HCT116 (cell line): ENCODE data around the gene MCOLN3. TPM values are rescaled to one million over a fixed set of nuclear protein-coding genes. Genes with fewer than 3 reads are reported as not detected.

Experiments
- ATAC-seq: fragments of 200-7000 bp; cut with Tn5 transposase; 2 replicates; pipeline ENCODE4 v1.9.1; 2020; ENCODE audit warnings: mild to moderate bottlenecking, moderate library complexity
- BruUV-seq: library from RNA; stranded (reverse); fragments of 400-500 nt; replicated peaks from 2 replicates; lab custom pipeline; 2021; lab: Mats Ljungman, UMichigan
- CTCF ChIA-PET: fragments of 300-600 bp; sonication (Branson Sonifier 250); formaldehyde crosslinking; loops from one replicate; lab custom pipeline; 2021; ENCODE audit warnings: antibody characterized with exemption; lab: Charles Lee
- POLR2A ChIA-PET: fragments of 300-600, 350-600 bp; sonication (Branson Sonifier 250); formaldehyde crosslinking; loops from one replicate; lab custom pipeline; 2021; ENCODE audit warnings: antibody characterized with exemption; lab: Charles Lee
- RAD21 ChIA-PET, 2 experiments: fragments of 300-600 bp; sonication (Branson Sonifier 250); formaldehyde crosslinking; loops; one replicate each; lab custom pipeline; 2023; ENCODE audit warnings: low total read pairs in 2 of 2; ENCODE audit not compliant: uncharacterized antibody in 2 of 2, unreplicated experiment in 2 of 2, low non-redundant PET in 1 of 2; lab: Charles Lee
- DNase-seq: peaks from one replicate; pipeline ENCODE4 v3.0.0-alpha.2; 2010; ENCODE audit warnings: low read depth, low spot score
- H2AFZ ChIP-seq: fragments of 200-600 bp; shearing (Covaris generic), sonication (generic); 2 replicates; pipeline ENCODE4 v1.6.1; 2017; ENCODE audit warnings: low read depth, mixed run types, mixed read lengths, antibody characterized with exemption, low read length; ENCODE audit not compliant: poor library complexity, severe bottlenecking
- H3K27ac ChIP-seq: 2 replicates; pipeline ENCODE4 v1.5.1; 2012; ENCODE audit warnings: low read depth, low read length
- H3K27me3 ChIP-seq: fragments of 200-600 bp; sonication (generic); 2 replicates; pipeline ENCODE4 v1.6.1; 2016; ENCODE audit warnings: mixed run types, low read length, mixed read lengths; ENCODE audit not compliant: insufficient read depth
- H3K36me3 ChIP-seq, 2 experiments: fragments of 200-500 bp in 1 of 2; fragments of 200-600 bp in 1 of 2; sonication (Bioruptor generic) in 1 of 2; sonication (generic) in 1 of 2; 2 replicates each; pipeline versions ENCODE4 v1.5.1 to v1.6.1; 2014 to 2016; ENCODE audit warnings: low read length in 2 of 2, inconsistent platforms in 1 of 2, mixed read lengths in 1 of 2, mixed run types in 1 of 2; ENCODE audit not compliant: insufficient read depth in 2 of 2, control insufficient read depth in 1 of 2
- H3K4me1 ChIP-seq, 2 experiments: fragments of 200-600 bp in 1 of 2; sonication (generic) in 1 of 2; 2 replicates each; pipeline versions ENCODE4 v1.5.1 to v1.6.1; 2012 to 2017; ENCODE audit warnings: low read length in 2 of 2, inconsistent platforms in 1 of 2, mild to moderate bottlenecking in 1 of 2, mixed read lengths in 1 of 2, mixed run types in 1 of 2, moderate library complexity in 1 of 2; ENCODE audit not compliant: insufficient read depth in 2 of 2, control insufficient read depth in 1 of 2
- H3K4me2 ChIP-seq: fragments of 200-600 bp; sonication (generic); 2 replicates; pipeline ENCODE4 v1.6.1; 2017; ENCODE audit warnings: mixed run types, low read length, mixed read lengths
- H3K4me3 ChIP-seq, 2 experiments: fragments of 200-600 bp in 1 of 2; sonication (generic) in 1 of 2; replicated peaks in 1 of 2; 2 replicates each; pipeline ENCODE4 v1.5.1; 2011 to 2016; ENCODE audit warnings: low read length in 2 of 2, control low read depth in 1 of 2, low read depth in 1 of 2, mild to moderate bottlenecking in 1 of 2, mixed read lengths in 1 of 2, mixed run types in 1 of 2
- H3K79me2 ChIP-seq: fragments of 200-600 bp; sonication (generic); 2 replicates; pipeline ENCODE4 v1.6.1; 2017; ENCODE audit warnings: mild to moderate bottlenecking, mixed run types, low read length, moderate library complexity, mixed read lengths; ENCODE audit not compliant: insufficient read depth
- H3K9ac ChIP-seq: fragments of 200-600 bp; sonication (generic); 2 replicates; pipeline ENCODE4 v1.6.1; 2016; ENCODE audit warnings: low read length, mixed read lengths
- H3K9me2 ChIP-seq: fragments of 200-600 bp; sonication (generic), shearing (Covaris generic); 2 replicates; pipeline ENCODE4 v1.6.1; 2017; ENCODE audit warnings: mixed run types, mild to moderate bottlenecking, moderate library complexity; ENCODE audit not compliant: insufficient read depth
- H3K9me3 ChIP-seq, 2 experiments: fragments of 200-500 bp in 1 of 2; fragments of 200-600 bp in 1 of 2; sonication (Bioruptor generic) in 1 of 2; sonication (generic) in 1 of 2; 2 replicates each; pipeline ENCODE4 v1.6.1; 2014 to 2017; ENCODE audit warnings: low read length in 2 of 2, mixed read lengths in 2 of 2, inconsistent platforms in 1 of 2, low read depth in 1 of 2, mild to moderate bottlenecking in 1 of 2, mixed run types in 1 of 2, moderate library complexity in 1 of 2; ENCODE audit not compliant: control insufficient read depth in 1 of 2, insufficient read depth in 1 of 2
- H4K20me1 ChIP-seq: fragments of 200-600 bp; sonication (generic), shearing (Covaris generic); 2 replicates; pipeline ENCODE4 v1.6.1; 2017; ENCODE audit warnings: mixed run types, mild to moderate bottlenecking, moderate library complexity; ENCODE audit not compliant: insufficient read depth
- CBX3 ChIP-seq: IDR thresholded peaks from 2 replicates; pipeline ENCODE4 v1.6.1; 2012; ENCODE audit warnings: low read depth
- CEBPB ChIP-seq: IDR thresholded peaks from 2 replicates; pipeline ENCODE4 v1.6.1; 2012; ENCODE audit warnings: low read depth
- CTCF ChIP-seq, 3 experiments: fragments of 200-600 bp in 1 of 3; sonication (generic) in 1 of 3; IDR thresholded peaks in 2 of 3; conservative IDR thresholded peaks in 1 of 3; 2 replicates each; pipeline ENCODE4 v1.5.1; 2012 to 2017; ENCODE audit warnings: low read depth in 2 of 3, low read length in 2 of 3, antibody characterized with exemption in 1 of 3, borderline replicate concordance in 1 of 3, control low read depth in 1 of 3, mild to moderate bottlenecking in 1 of 3, mixed read lengths in 1 of 3, mixed run types in 1 of 3, moderate library complexity in 1 of 3; ENCODE audit not compliant: insufficient read depth in 1 of 3
- EGR1 ChIP-seq: IDR thresholded peaks from 2 replicates; pipeline ENCODE4 v1.6.1; 2012; ENCODE audit warnings: low read depth
- EZH2 ChIP-seq: fragments of 200-600 bp; sonication (generic); IDR thresholded peaks from 2 replicates; pipeline ENCODE4 v1.6.1; 2017; ENCODE audit warnings: antibody characterized with exemption, mixed run types
- EZH2phosphoT487 ChIP-seq: fragments of 200-600 bp; IDR thresholded peaks from 2 replicates; pipeline ENCODE4 v1.6.1; 2018; ENCODE audit warnings: antibody characterized with exemption, borderline replicate concordance
- FOSL1 ChIP-seq: IDR thresholded peaks from 2 replicates; pipeline ENCODE4 v1.6.1; 2012; ENCODE audit warnings: low read depth
- POLR2A ChIP-seq: IDR thresholded peaks from 2 replicates; pipeline ENCODE4 v1.7.0; 2011; ENCODE audit warnings: borderline replicate concordance; ENCODE audit not compliant: insufficient read depth, insufficient read length; ENCODE audit errors: extremely low read depth
- POLR2AphosphoS5 ChIP-seq: IDR thresholded peaks from 2 replicates; pipeline ENCODE4 v1.6.1; 2011; ENCODE audit warnings: mild to moderate bottlenecking, low read depth, low read length, moderate library complexity
- REST ChIP-seq: IDR thresholded peaks from 2 replicates; pipeline ENCODE4 v1.6.1; 2012; ENCODE audit warnings: low read depth
- SIN3A ChIP-seq: IDR thresholded peaks from 2 replicates; pipeline ENCODE4 v1.6.1; 2012; ENCODE audit warnings: low read depth
- SRF ChIP-seq: IDR thresholded peaks from 2 replicates; pipeline ENCODE4 v1.6.1; 2012; ENCODE audit warnings: low read depth
- TCF7L2 ChIP-seq: IDR thresholded peaks from 2 replicates; pipeline ENCODE4 v1.7.0; 2011; ENCODE audit warnings: borderline replicate concordance, inconsistent platforms; ENCODE audit not compliant: insufficient read depth, insufficient read length; ENCODE audit errors: extremely low read depth
- ZFX ChIP-seq: fragments of 450-650 bp; IDR thresholded peaks from 2 replicates; pipeline ENCODE4 v1.6.1; 2017
- ZNF274 ChIP-seq: fragments of 200-500 bp; sonication (Bioruptor generic); IDR thresholded peaks from 2 replicates; pipeline ENCODE4 v1.6.1; 2014; ENCODE audit warnings: mild to moderate bottlenecking, low read depth, low read length, inconsistent platforms
- intact Hi-C: fragments of 100-400 bp; cut with micrococcal nuclease; formaldehyde crosslinking; loops from 2 replicates; pipeline ENCODE4 v1.10.0; 2022
- total RNA-seq: library from RNA; stranded (reverse); gene quantifications from one replicate; pipeline ENCODE4 v1.2.1, GENCODE V29; 2021; ENCODE audit not compliant: unreplicated experiment
- TF ChIP-seq, protein P1 (sequence below): IDR thresholded peaks from 2 replicates; pipeline ENCODE4 v1.6.1; 2011; ENCODE audit warnings: mild to moderate bottlenecking, low read length, moderate library complexity; ENCODE audit not compliant: insufficient replicate concordance; ENCODE audit errors: extremely low read depth

MCOLN3 gene
- total RNA-seq, 1 experiment from 2014 or later: 10.7 TPM

- RAD21 ChIA-PET: no interaction called here
- CTCF ChIA-PET: no interaction called here
- Histone ChIP-seq H3K27ac (no peak overlapping the region), H3K9me3 (no peaks in the 10 kb centered on the region), H3K9ac (no peak overlapping the region), H2AFZ (no peak overlapping the region), H3K9me2 (no peaks in the 10 kb centered on the region), H3K4me1 (peaks cover 0 to 11% of the 10 kb centered on the region in 2 experiments; a peak in 1 of 4 replicates), H4K20me1 (no peaks in the 10 kb centered on the region), H3K4me3 (no peak overlapping the region), H3K4me2 (no peak overlapping the region), H3K79me2 (no peaks in the 10 kb centered on the region), H3K27me3 (no peaks in the 10 kb centered on the region), H3K36me3 (no peaks in the 10 kb centered on the region)
- POLR2A ChIA-PET: no interaction called here
- no peak for DNase-seq
- TF ChIP-seq REST (no peak), CBX3 (no peak), TCF7L2 (no peak), ZNF274 (no peak), EZH2phosphoT487 (no peak), SRF (no peak), ZFX (no peak), EGR1 (no peak), EZH2 (no peak), POLR2AphosphoS5 (no peak), POLR2A (no peak), SIN3A (no peak), CEBPB (no peak), FOSL1 (no peak), CTCF (IDR thresholded peaks at IDR 0.05 in 2 of 3, conservative IDR thresholded peaks at IDR 0.05 in 1 of 3; ENCODE audit: borderline replicate concordance in 1 of 3, insufficient read depth in 1 of 3, low read depth in 2 of 3, low read length in 2 of 3) (no peak)
- TF ChIP-seq, protein P1, sequence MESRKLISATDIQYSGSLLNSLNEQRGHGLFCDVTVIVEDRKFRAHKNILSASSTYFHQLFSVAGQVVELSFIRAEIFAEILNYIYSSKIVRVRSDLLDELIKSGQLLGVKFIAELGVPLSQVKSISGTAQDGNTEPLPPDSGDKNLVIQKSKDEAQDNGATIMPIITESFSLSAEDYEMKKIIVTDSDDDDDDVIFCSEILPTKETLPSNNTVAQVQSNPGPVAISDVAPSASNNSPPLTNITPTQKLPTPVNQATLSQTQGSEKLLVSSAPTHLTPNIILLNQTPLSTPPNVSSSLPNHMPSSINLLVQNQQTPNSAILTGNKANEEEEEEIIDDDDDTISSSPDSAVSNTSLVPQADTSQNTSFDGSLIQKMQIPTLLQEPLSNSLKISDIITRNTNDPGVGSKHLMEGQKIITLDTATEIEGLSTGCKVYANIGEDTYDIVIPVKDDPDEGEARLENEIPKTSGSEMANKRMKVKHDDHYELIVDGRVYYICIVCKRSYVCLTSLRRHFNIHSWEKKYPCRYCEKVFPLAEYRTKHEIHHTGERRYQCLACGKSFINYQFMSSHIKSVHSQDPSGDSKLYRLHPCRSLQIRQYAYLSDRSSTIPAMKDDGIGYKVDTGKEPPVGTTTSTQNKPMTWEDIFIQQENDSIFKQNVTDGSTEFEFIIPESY: no peak
- intact Hi-C loops: no loop called here
- no TSS peak for BruUV-seq
- ATAC-seq: no peak
Observed at GRCh38 chr1:85089203-85089602, 40.9 kb upstream of the MCOLN3 start.
